ENCODE results near the gene DTYMK.
"Not testable (repeated sequence)": the region's sequence is repeated elsewhere in the genome, so short reads cannot be mapped to it uniquely, and the experiment has no call there.

Gene DTYMK, protein sequence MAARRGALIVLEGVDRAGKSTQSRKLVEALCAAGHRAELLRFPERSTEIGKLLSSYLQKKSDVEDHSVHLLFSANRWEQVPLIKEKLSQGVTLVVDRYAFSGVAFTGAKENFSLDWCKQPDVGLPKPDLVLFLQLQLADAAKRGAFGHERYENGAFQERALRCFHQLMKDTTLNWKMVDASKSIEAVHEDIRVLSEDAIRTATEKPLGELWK

DNA sequence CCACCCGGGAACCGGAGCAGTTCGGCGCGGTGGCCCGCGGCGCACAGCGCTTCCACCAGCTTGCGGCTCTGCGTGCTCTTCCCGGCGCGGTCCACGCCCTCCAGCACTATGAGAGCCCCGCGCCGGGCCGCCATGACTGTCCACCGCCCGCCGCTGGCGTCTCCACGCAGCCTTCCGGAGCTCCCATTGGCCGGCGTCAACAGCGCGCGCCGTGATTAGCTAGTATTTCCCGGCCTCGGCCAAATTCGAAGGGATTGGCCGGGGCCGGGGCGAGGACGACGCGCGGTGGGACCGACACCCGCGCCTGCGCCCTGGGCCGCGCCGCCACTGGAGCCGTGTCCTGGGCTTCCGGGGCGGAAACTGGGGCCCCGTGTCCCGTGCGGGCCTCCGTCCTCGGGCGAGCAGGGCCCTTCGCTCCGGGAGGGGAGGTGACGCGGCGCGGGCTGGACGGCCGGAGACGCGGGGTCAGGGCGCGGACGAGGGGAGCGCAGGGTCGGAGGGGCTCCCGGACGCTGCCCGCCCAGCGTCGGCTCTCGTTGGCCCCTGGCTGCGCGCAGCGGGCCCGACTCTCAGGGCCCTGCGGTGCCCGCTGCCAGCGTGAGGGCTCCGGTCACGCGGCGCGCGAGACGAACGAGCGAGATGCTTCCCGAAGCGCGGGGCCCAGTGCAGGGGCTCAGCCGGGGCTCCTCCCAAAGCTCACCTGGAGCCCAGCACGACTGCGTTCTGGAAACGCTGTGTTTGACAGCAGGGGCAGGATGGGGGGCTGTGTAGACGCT is at the start of gene DTYMK:
DTYMK (minus strand) TSS at position 166 of the 776 bp plus-strand sequence; CDS start at position 134, 32 bp downstream.
- peak; percentile 98 for DNase-seq (ENCODE audit: low spot score)

- DNase-seq (ENCODE audit: low spot score): no peak
These were observed 49.5 kb upstream of the DTYMK start for GRCh38 chr2:241736111-241736510.

DNA sequence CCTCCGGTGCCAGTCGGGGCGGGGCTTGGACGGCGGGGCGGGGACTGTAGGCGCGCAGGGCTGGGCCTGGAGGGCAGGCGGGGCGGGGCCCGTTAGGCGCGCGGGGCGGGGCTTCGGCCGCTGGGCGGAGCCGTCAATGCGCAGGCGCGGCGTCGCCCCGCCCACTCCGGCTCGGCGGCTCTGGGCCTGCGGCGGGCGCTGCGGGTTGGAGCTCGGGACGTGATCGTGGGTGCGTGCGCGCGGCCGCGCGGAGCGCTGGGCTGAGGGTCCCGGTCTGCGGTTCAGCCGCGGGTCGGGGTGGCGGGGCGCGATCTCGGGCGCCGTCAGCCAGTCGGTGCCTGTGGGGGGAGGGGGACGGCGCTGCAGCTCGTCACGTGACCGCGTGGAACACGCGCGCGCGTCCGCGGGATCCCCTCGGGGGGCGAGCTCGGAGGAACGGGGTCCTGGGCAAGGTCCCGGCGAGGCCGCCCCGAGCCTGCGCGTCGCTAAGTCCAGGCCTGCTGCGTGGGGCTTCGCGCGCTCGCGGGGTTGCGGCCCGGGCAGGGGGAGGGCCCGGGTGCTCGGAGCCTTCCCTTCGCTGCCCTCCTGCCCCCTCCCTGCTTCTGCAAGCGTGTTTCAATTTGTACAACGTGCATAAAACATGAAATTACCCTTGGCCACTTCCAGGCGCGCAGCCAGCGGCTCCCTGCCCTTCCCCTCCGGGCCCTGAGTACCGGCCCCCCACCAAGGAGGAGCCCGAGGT is 48.0 kb upstream of the DTYMK start, which contains the start of gene D2HGDH:
D2HGDH (plus strand) TSS at position 164 of the 742 bp plus-strand sequence. CDS start 595 bp downstream, outside the sequence.
- peak; percentile 91 for DNase-seq (ENCODE audit: low spot score)

DNA sequence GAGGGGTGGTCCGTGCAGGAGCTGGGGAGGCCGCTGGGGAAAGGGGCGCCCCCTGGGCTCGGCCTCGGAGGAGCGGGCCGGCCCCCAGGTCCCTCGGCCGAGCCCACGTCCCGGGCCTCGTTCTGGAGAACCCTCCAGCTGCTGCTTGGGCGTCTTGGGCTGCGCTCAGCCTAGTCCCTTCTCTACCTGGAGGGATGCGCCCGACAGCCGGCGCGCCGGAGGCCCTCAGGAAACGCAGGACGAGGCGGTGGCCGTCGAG is 47.5 kb upstream of the DTYMK start:
- no peak for DNase-seq (ENCODE audit: low spot score)

GRCh38 chr2:241733391-241734207 is 47.0 kb upstream of the DTYMK start:
- no peak for DNase-seq (ENCODE audit: low spot score)

GRCh38 chr2:241732513-241733186 is 46.0 kb upstream of the DTYMK start:
- not testable (repeated sequence) for DNase-seq (ENCODE audit: low spot score)

DNA sequence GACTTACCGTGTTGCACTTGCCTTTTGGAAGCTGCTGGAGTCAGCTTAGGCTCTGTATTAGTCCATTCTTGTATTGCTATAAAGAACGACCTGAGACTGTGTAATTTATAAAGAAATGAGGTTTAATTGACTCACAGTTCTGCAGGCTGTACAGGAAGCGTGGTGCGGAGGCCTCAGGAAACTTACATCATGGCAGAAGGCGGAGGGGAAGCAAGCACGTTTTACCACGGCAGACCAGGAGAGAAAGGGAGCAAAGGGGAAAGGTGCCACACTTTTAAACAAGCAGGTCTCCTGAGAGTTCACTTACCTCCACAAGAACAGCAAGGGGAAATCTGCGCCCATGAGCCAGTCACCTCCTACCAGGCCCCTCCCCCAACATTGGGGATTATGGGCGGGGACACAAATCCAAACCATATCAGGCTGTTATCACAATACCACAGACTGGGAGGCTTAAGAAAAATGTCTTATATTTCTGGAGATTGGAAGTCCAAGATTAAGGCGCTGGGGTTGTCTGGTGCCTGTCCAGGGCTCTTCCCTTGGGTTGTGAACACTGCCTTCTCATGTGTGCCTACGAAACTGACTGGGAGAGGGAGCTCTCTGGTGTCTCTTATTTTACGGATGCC is 44.2 kb upstream of the DTYMK start:
- DNase-seq (ENCODE audit: low spot score): no peak

DNA sequence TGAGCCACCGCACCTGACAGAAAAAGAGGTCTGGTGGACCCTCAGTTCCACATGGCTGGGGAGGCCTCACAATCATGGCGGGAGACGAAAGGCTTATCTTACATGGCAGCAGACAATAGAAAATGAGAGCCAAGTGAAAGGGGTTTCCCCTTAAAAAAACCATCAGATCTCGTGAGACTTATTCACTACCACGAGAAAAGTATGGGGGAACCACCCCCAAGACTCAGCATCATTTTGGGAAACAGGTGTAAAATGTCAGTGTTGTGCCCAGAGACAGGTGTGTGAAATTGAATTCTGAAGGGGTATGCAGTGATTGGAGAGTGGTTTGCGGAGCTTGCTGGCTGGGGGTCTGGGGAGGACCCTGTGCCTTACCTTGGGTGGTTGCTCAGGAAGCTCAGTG is 43.3 kb upstream of the DTYMK start:
- DNase-seq (ENCODE audit: low spot score): no peak

DNA sequence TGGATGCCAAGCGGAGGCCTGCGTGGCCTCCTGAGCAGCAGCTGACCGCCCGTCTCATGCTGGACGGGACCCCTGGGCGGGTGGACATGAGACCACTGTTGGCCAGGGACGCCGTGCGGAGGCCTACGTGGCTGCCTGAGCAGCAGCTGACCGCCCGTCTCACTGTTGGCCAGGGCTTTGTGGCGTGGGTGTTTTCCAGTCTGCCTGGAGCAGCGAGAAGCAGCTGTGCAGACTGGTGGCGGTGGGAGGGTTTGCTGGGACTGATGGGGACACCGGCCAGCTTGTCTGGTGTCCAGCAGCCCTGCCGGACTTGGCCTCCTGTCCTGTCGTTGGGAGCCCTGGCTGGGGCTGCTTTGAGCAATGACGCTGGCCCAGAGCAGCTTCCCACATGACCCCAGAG is 42.0 kb upstream of the DTYMK start:
- DNase-seq (ENCODE audit: low spot score): peak; percentile 64

DNA sequence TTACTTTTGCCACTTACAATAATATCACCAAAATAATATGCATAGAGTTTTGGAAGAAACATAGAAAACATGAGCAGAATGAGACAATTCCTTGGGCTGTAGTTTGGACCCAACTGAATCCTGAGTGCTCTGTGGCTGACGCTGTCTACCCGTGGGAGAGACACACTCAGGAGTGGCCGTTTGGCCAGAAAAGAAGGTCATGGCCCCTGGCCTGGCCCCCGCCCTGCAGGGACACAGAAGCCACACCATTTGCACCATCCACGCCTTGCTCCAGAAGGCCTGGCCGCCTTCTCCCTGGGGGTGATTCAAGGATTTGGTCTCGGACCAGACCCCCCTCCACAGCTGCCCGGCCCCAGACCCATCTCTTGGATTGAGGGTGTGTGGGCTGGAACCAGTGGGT is 41.4 kb upstream of the DTYMK start:
- no peak for DNase-seq (ENCODE audit: low spot score)

DNA sequence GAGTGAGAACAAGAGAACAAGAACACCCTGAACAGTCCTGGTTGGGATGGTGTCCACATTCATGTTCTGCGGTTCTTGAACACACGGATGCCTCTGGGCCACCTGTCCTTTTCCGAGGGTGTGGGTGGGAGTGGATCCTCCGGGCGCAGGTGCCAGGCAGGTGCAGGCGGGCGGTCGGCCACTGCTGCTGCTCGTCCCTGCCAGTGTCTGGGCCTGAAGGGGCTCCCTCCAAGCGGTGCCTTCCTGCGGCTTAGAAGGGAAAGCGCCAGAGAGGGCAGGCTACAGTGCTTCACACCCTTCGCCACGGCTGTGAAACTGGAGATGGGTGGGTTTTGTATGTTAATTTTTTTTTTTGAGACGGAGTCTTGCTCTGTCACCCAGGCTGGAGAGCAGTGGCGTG is 39.8 kb upstream of the DTYMK start:
- no peak for DNase-seq (ENCODE audit: low spot score)

DNA sequence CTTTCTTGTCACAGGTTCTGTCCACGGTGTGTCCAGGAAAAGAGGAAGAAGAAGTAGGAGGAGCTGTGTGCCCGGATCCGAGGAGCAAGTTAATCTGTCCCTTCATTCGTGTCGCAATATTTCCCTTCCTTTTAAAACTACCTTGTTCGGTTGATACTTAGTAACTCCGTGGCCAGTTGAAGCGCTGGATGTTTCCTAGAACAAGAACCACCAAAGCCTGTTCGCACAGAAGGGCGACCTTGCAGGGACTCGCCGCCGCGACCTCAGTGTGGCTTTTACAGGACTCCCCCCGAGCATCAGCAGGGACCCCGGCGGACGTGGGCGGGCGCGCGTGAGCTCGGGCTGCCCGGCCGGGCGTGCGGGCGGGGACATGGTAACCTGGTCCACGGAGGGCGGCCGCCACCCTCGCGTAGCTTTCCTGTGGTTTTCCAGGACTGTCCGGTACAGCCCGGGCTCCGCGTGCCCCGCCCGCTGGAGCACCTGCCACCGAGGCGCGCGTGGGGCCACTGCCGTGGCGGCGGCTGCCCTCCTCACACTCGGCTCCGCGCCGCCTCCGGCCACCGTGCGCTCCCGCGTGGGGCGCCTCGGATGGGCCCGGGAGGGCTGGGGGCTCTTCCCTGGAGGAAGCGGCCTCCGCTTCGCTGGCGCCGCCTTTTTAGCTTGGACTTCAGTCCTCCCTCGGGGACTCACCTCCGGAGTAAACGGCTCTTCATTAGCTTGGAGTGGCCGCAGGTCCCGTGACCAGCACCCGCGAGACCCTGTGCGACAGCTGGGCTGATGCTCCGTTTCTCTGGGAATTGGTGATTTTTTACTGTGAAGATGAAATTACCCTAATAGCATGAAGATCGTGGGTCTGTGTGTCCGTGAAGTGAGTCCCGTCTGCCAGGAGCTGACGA is 38.6 kb upstream of the DTYMK start:
- DNase-seq (ENCODE audit: low spot score): no peak

GRCh38 chr2:241724259-241724974 is 37.8 kb upstream of the DTYMK start:
- no peak for DNase-seq (ENCODE audit: low spot score)

GRCh38 chr2:241722896-241723454 is 36.4 kb upstream of the DTYMK start:
- no peak for DNase-seq (ENCODE audit: low spot score)

DNA sequence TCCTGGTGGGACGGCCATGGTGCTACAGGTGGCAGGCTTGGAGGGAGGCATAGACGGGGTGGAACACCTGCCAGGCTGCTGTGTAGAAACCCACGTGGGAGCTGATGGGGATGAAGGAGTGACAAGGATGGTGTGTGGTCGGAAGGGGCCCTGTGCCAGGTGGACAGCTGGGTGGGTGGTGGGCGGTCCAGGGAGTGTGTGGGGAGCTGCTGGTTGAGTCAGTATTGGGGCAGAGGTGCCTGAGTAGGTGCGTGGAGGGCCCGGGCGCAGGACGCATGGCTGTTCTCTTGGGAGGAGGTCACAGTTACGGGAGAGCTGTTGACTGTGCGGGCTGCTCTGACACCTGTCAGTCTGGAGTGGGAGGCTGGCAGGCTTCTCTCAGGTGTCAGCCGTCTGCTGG is 35.2 kb upstream of the DTYMK start:
- no peak for DNase-seq (ENCODE audit: low spot score)

DNA sequence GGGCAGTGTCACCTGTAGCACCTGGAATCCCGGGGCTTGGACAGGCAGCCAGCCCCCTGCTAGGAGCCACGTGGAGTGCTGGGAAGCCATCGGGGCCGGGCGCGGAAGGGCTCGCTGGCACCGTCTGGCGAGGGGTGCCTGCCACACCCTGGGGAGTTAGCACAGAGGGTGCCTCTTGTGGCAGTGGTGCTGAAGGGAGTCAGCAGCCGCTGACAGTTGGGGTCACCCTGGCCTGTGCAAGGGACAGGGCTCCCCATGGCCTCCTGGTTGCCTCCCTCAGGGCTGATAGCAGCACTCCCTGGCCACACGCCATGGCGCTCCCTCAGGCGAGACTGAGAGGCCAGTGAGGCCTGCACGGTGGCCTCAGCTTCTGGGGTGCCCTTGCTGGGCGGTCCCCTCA is 33.9 kb upstream of the DTYMK start:
- no peak for DNase-seq (ENCODE audit: low spot score)

- no peak for DNase-seq (ENCODE audit: low spot score)
These were observed 33.5 kb upstream of the DTYMK start for GRCh38 chr2:241720099-241720498.

DNA sequence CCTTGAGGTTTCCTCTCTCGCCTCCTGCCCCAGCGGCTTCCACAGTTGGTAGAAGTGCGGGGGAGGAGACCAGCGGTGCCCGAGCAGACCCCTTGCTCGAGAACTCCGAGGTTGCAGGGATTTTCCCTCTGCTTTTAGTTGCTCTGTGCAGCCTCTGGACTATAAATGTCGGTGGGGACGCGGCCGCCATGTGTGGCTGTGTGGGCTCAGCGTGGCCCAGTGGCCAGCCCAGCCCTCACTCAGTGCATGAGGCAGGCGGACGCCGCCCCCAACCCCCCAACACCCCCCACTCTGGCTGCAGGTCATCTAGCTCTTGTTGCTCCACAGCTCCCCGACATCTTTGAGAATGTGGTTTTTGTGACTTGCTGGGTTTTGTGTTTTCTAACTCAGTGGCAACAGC is 32.5 kb upstream of the DTYMK start:
- no peak for DNase-seq (ENCODE audit: low spot score)

GRCh38 chr2:241708879-241709278 is 22.3 kb upstream of the DTYMK start:
- no peak for DNase-seq (ENCODE audit: low spot score)
